ENCODE results near the gene NCOR1. TPM values are rescaled to one million over a fixed set of nuclear protein-coding genes. Genes with fewer than 3 reads are reported as not detected.

The NCOR1 gene
- total and polyA plus RNA-seq, 2 experiments from 2014 or later = 102 to 132 TPM

DNA sequence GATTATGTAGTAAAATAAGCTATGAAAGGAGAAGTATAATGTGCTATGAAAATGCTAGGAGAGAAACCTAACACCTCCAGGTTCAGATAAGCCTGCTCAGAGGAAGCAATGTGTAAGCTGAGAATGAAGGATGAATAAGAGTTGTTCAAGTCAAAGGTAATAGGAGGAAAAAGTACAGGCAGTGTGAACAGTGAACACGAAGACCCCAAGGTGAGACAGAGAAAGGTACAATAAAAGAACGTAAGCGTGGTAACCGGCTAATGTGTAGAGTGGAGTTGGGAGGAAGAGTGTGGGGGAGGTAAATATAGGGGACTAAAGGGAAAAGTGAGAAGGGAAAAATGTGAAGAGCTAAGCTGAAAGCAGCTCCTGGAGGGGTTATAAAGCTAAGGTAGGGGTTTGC, 141.5 kb downstream of the NCOR1 start (continued):
- no peak for TF ChIP-seq CTCF (conservative IDR thresholded peaks at IDR 0.05; ENCODE audit: low read depth in 2 of 2)
- no peak for TF ChIP-seq JUNB (IDR thresholded peaks at IDR 0.05; ENCODE audit: unreplicated experiment)
- TF ChIP-seq CREB1 (CRISPR knock-in tag; IDR thresholded peaks at IDR 0.05; ENCODE audit: low read depth) = no peak
- no peak for TF ChIP-seq ZNF331 (CRISPR knock-in tag; IDR thresholded peaks at IDR 0.05; ENCODE audit: low read depth)

- no peaks in the 10 kb centered on the region for H3K9me3 Mint-ChIP-seq
- ATAC-seq = no peak
- H2AFZ ChIP-seq = no peak overlapping the region
- no peaks in the 10 kb centered on the region for H3K4me1 Mint-ChIP-seq
- H3K27ac ChIP-seq (ENCODE audit: low read depth) = no peak overlapping the region
- H3K4me2 ChIP-seq = no peak overlapping the region
- no peak overlapping the region for H3K27ac Mint-ChIP-seq
- TF ChIP-seq JUNB (IDR thresholded peaks at IDR 0.05; ENCODE audit: unreplicated experiment) (no peak), ZNF331 (CRISPR knock-in tag; IDR thresholded peaks at IDR 0.05; ENCODE audit: low read depth) (no peak), EZH2phosphoT487 (IDR thresholded peaks at IDR 0.05; ENCODE audit: unreplicated experiment) (no peak), CREB1 (CRISPR knock-in tag; IDR thresholded peaks at IDR 0.05; ENCODE audit: low read depth) (no peak), STAT1 (IDR thresholded peaks at IDR 0.05; ENCODE audit: unreplicated experiment) (no peak), REST (IDR thresholded peaks at IDR 0.05; ENCODE audit: unreplicated experiment) (no peak)
- TF ChIP-seq, protein P1, sequence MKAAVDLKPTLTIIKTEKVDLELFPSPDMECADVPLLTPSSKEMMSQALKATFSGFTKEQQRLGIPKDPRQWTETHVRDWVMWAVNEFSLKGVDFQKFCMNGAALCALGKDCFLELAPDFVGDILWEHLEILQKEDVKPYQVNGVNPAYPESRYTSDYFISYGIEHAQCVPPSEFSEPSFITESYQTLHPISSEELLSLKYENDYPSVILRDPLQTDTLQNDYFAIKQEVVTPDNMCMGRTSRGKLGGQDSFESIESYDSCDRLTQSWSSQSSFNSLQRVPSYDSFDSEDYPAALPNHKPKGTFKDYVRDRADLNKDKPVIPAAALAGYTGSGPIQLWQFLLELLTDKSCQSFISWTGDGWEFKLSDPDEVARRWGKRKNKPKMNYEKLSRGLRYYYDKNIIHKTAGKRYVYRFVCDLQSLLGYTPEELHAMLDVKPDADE (IDR thresholded peaks at IDR 0.05) = no peak
- no peaks in the 10 kb centered on the region for H3K9me2 ChIP-seq (ENCODE audit: insufficient read depth)
- H3K36me3 ChIP-seq (ENCODE audit: insufficient read depth) = peaks cover 28% of the 10 kb centered on the region; the same call in 1 of the 2 replicates
- H3K27me3 Mint-ChIP-seq (ENCODE audit: insufficient read depth, low read depth, poor library complexity) = no peaks in the 10 kb centered on the region
- no peaks in the 10 kb centered on the region for H3K4me1 ChIP-seq (ENCODE audit: insufficient read depth)
- DNase-seq (ENCODE audit: low spot score) = no peak
- no peaks in the 10 kb centered on the region for H3K79me2 ChIP-seq (replicated peaks; ENCODE audit: insufficient read depth)
- no peaks in the 10 kb centered on the region for H4K20me1 ChIP-seq (replicated peaks; ENCODE audit: insufficient read depth)
- H3K36me3 Mint-ChIP-seq (ENCODE audit: low read depth) = peaks cover 70% of the 10 kb centered on the region
- H3K4me3 ChIP-seq = no peak overlapping the region
- no peaks in the 10 kb centered on the region for H3K27me3 ChIP-seq (ENCODE audit: insufficient read depth)
- no peak overlapping the region for H3K4me3 Mint-ChIP-seq
- no peaks in the 10 kb centered on the region for H3F3A ChIP-seq (replicated peaks; ENCODE audit: low read depth)
These were observed 143.3 kb downstream of the NCOR1 start for GRCh38 chr17:16072031-16072430.

Data from GM23338 (cell line).